ENCODE data around the gene PSME1. TPM values are rescaled to one million over a fixed set of nuclear protein-coding genes. Genes with fewer than 3 reads are reported as not detected.

Gene PSME1
- total and polyA plus RNA-seq, 2 of the 13 experiments (the other 11 are each of a cell fraction or from before 2014, with no cell fraction given) = 159 to 608 TPM

DNA sequence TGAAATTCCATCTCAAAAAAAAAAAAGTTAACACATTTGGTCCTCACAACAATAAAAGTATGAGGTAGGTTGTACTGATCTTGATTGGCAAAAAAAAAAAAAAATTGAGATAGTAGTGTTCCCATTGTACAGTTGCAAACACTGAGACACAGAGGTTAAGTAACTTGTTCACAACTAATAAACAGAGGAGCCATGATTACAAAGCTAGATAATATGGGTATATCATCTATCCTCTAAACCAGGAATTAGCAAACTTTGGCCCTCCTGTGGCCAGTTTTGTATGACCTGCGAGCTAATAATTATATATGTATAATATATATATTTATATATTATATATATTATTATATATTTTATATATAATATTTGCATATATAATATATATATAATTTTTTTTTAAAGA lies 2.3 kb upstream of the PSME1 start:
- no peak overlapping the region for H3K4me2 ChIP-seq (ENCODE audit: low read depth, low read length)
- no peaks in the 10 kb centered on the region; a peak in 1 of 5 replicates for H3K27me3 ChIP-seq (ENCODE audit: control insufficient read depth in 1 of 2, insufficient read depth in 2 of 2, low read length in 2 of 2)
- no peak overlapping the region for H3K4me3 ChIP-seq (replicated peaks in 1 of 3; ENCODE audit: insufficient read depth in 1 of 3, low read depth in 2 of 3, low read length in 3 of 3)
- in situ Hi-C loops (cut with HindIII; ENCODE audit: extremely low pct_ligation_motif_present, low pct_unique_long_range_greater_than_20kb) = loop anchor here (25.0 kb wide), 1 partner anchor 821 kb away; the partner anchor contains the start of genes BCL2L2, PABPN1 and PPP1R3E
- BruUV-seq (replicated peaks) = no TSS peak
- H3K9ac ChIP-seq (ENCODE audit: insufficient read depth, low read depth, low read length) = no peak overlapping the region
- TF ChIP-seq ZNF629 (CRISPR knock-in tag; conservative IDR thresholded peaks at IDR 0.05) = peak; percentile 90
- TF ChIP-seq, protein P1, sequence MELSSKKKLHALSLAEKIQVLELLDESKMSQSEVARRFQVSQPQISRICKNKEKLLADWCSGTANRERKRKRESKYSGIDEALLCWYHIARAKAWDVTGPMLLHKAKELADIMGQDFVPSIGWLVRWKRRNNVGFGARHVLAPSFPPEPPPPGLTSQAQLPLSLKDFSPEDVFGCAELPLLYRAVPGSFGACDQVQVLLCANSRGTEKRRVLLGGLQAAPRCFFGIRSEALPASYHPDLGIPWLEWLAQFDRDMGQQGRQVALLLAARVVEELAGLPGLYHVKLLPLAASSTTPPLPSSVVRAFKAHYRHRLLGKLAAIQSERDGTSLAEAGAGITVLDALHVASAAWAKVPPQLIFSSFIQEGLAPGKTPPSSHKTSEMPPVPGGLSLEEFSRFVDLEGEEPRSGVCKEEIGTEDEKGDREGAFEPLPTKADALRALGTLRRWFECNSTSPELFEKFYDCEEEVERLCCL (CRISPR knock-in tag; IDR thresholded peaks at IDR 0.05; ENCODE audit: borderline replicate concordance) = no peak
- TF ChIP-seq CHD4 (IDR thresholded peaks at IDR 0.05; ENCODE audit: borderline replicate concordance, low read length) = peak; percentile 45; the same call in 1 of the 2 replicates
- over 99% methylated on average over 1 of the region's 1 CpG for WGBS (ENCODE audit: low lambda C conversion rate)
- ChIA-PET POLR2A (interaction anchor here (2.0 to 22.7 kb wide), 4 partner anchors 7 to 39 kb away, joined by 9 to 977 read pairs (median 248); partner anchors contain the start of genes DCAF11, EMC9, NRL and PCK2), CTCF (ENCODE audit: low intra/inter-chr PET ratio, low total read pairs) (no interaction called here)
- FAIRE-seq = no peak
- DNase-seq (ENCODE audit: low spot score) = no peak
- H3K36me3 ChIP-seq (replicated peaks in 1 of 2; ENCODE audit: control insufficient read depth in 1 of 2, insufficient read depth in 2 of 2, low read length in 2 of 2) = peaks cover 9 to 16% of the 10 kb centered on the region in 2 experiments
- no peak overlapping the region for H2AFZ ChIP-seq (ENCODE audit: low read length)
- peaks cover 20% of the 10 kb centered on the region for H3K79me2 ChIP-seq (ENCODE audit: insufficient read depth, low read length)
- H4K20me1 ChIP-seq (ENCODE audit: insufficient read depth, low read length) = peaks cover 4% of the 10 kb centered on the region; the same call in 1 of the 2 replicates
- intact Hi-C loops (cut with micrococcal nuclease; ENCODE audit: unreplicated experiment) = no loop called here
- ATAC-seq = no peak
- peaks cover 70% of the 10 kb centered on the region for H3K4me1 ChIP-seq (ENCODE audit: insufficient read depth, low read length)
- no peaks in the 10 kb centered on the region for H3K9me3 ChIP-seq (ENCODE audit: low read length)
- no peak overlapping the region for H3K27ac ChIP-seq (ENCODE audit: extremely low read length, insufficient read depth, low read length)

DNA sequence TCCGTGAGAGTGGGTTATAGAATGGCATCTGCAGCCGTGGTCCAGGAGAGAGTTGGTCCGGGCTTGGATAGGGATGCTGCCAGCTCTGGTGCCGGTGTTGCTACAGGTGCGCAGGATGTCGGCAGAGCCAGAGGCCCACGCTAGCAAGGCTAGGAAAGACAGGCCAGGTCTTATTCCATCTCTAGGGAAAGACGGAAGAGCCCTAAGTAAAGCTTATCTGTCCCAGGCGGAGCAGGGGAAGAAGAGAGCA lies 485 bp upstream of the PSME1 start:
- BruUV-seq (replicated peaks) = no TSS peak
- Histone ChIP-seq H4K20me1 (ENCODE audit: insufficient read depth, low read length) (peaks cover 11% of the 10 kb centered on the region), H3K9me3 (ENCODE audit: low read length) (no peaks in the 10 kb centered on the region), H3K27ac (ENCODE audit: extremely low read length, insufficient read depth, low read length) (peak overlapping the region; percentile 66), H3K4me2 (ENCODE audit: low read depth, low read length) (peak overlapping the region; percentile 100), H3K79me2 (ENCODE audit: insufficient read depth, low read length) (peaks cover 37% of the 10 kb centered on the region), H3K36me3 (replicated peaks in 1 of 2; ENCODE audit: control insufficient read depth in 1 of 2, insufficient read depth in 2 of 2, low read length in 2 of 2) (peaks cover 17 to 25% of the 10 kb centered on the region in 2 experiments), H3K27me3 (ENCODE audit: control insufficient read depth in 1 of 2, insufficient read depth in 2 of 2, low read length in 2 of 2) (no peaks in the 10 kb centered on the region; a peak in 1 of 5 replicates), H3K4me3 (replicated peaks in 1 of 3; ENCODE audit: insufficient read depth in 1 of 3, low read depth in 2 of 3, low read length in 3 of 3) (peak overlapping the region; percentile 91 to 98 (median 93)), H2AFZ (ENCODE audit: low read length) (peak overlapping the region; percentile 62), H3K9ac (ENCODE audit: insufficient read depth, low read depth, low read length) (peak overlapping the region; percentile 94), H3K4me1 (ENCODE audit: insufficient read depth, low read length) (peaks cover 69% of the 10 kb centered on the region)
- ChIA-PET CTCF (ENCODE audit: low intra/inter-chr PET ratio, low total read pairs) (interaction anchor here (1.0 to 2.1 kb wide), 2 partner anchors 21 to 25 kb away, joined by 3 to 6 read pairs; partner anchors contain the start of genes DCAF11, IRF9 and NRL), POLR2A (interaction anchor here (0.8 to 22.7 kb wide), 37 partner anchors 9 to 1158 kb away, joined by 3 to 977 read pairs (median 5); partner anchors contain the start of genes ACIN1, C14orf119, CARMIL3 and CHMP4A)
- intact Hi-C loops (cut with micrococcal nuclease; ENCODE audit: unreplicated experiment) = no loop called here
- FAIRE-seq (no peak), ATAC-seq (no peak), DNase-seq (ENCODE audit: low spot score) (no peak)
- WGBS (ENCODE audit: low lambda C conversion rate) = under 1% methylated on average over 9 of the region's 9 CpGs
- in situ Hi-C loops (cut with HindIII; ENCODE audit: extremely low pct_ligation_motif_present, low pct_unique_long_range_greater_than_20kb) = loop anchor here (25.0 kb wide), 1 partner anchor 823 kb away; the partner anchor contains the start of genes BCL2L2, PABPN1 and PPP1R3E
- no peak for TF ChIP-seq THYN1 (CRISPR knock-in tag; IDR thresholded peaks at IDR 0.05; ENCODE audit: borderline replicate concordance, low read depth)
- 0 out of 2 replicates have a peak, but pooled peaks have one; percentile 24 for TF ChIP-seq CENPT (CRISPR knock-in tag; IDR thresholded peaks at IDR 0.05; ENCODE audit: low read depth)
- TF ChIP-seq, protein P2, sequence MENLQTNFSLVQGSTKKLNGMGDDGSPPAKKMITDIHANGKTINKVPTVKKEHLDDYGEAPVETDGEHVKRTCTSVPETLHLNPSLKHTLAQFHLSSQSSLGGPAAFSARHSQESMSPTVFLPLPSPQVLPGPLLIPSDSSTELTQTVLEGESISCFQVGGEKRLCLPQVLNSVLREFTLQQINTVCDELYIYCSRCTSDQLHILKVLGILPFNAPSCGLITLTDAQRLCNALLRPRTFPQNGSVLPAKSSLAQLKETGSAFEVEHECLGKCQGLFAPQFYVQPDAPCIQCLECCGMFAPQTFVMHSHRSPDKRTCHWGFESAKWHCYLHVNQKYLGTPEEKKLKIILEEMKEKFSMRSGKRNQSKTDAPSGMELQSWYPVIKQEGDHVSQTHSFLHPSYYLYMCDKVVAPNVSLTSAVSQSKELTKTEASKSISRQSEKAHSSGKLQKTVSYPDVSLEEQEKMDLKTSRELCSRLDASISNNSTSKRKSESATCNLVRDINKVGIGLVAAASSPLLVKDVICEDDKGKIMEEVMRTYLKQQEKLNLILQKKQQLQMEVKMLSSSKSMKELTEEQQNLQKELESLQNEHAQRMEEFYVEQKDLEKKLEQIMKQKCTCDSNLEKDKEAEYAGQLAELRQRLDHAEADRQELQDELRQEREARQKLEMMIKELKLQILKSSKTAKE (CRISPR knock-in tag; IDR thresholded peaks at IDR 0.05; ENCODE audit: borderline replicate concordance) = no peak
- no peak for TF ChIP-seq HNRNPK (IDR thresholded peaks at IDR 0.05; ENCODE audit: low read depth, low read length, poor library complexity, severe bottlenecking)
- TF ChIP-seq, protein P3, sequence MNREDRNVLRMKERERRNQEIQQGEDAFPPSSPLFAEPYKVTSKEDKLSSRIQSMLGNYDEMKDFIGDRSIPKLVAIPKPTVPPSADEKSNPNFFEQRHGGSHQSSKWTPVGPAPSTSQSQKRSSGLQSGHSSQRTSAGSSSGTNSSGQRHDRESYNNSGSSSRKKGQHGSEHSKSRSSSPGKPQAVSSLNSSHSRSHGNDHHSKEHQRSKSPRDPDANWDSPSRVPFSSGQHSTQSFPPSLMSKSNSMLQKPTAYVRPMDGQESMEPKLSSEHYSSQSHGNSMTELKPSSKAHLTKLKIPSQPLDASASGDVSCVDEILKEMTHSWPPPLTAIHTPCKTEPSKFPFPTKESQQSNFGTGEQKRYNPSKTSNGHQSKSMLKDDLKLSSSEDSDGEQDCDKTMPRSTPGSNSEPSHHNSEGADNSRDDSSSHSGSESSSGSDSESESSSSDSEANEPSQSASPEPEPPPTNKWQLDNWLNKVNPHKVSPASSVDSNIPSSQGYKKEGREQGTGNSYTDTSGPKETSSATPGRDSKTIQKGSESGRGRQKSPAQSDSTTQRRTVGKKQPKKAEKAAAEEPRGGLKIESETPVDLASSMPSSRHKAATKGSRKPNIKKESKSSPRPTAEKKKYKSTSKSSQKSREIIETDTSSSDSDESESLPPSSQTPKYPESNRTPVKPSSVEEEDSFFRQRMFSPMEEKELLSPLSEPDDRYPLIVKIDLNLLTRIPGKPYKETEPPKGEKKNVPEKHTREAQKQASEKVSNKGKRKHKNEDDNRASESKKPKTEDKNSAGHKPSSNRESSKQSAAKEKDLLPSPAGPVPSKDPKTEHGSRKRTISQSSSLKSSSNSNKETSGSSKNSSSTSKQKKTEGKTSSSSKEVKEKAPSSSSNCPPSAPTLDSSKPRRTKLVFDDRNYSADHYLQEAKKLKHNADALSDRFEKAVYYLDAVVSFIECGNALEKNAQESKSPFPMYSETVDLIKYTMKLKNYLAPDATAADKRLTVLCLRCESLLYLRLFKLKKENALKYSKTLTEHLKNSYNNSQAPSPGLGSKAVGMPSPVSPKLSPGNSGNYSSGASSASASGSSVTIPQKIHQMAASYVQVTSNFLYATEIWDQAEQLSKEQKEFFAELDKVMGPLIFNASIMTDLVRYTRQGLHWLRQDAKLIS (CRISPR knock-in tag; IDR thresholded peaks at IDR 0.05) = no peak
- 0 out of 2 replicates have a peak, but pooled peaks have one; percentile 20 for TF ChIP-seq ZNF775 (CRISPR knock-in tag; IDR thresholded peaks at IDR 0.05; ENCODE audit: borderline replicate concordance)

Data from HepG2 (cell line).